ENCODE measurements around the gene CIB4. TPM values are rescaled to one million over a fixed set of nuclear protein-coding genes. Genes with fewer than 3 reads are reported as not detected.

Gene CIB4
- total RNA-seq, 4 donors from 2014 or later, result not detected

GRCh38 chr2:26542676-26543505 is 98.3 kb downstream of the CIB4 start:
- Histone ChIP-seq H3K27me3 (no peaks in the 10 kb centered on the region), H3K27ac (replicated peaks in 1 of 4) (no peak overlapping the region), H3K4me3 (no peak overlapping the region), H3K4me1 (no peaks in the 10 kb centered on the region), H3K9me3 (no peaks in the 10 kb centered on the region), H3K36me3 (no peaks in the 10 kb centered on the region)
- no peak for TF ChIP-seq POLR2AphosphoS5 (IDR thresholded peaks at IDR 0.05)
- TF ChIP-seq POLR2A (IDR thresholded peaks at IDR 0.05; ENCODE audit: low read depth), result no peak
- no peak for TF ChIP-seq CTCF (IDR thresholded peaks at IDR 0.05)
- TF ChIP-seq EP300 (IDR thresholded peaks at IDR 0.05), result no peak
- 80% methylated on average over 15 of the region's 15 CpGs for WGBS
- DNase-seq (ENCODE audit: extremely low spot score), result no peak
- intact Hi-C loops (cut with DNase I), result no loop called here

- no peaks in the 10 kb centered on the region for H3K27me3 ChIP-seq
- no peak overlapping the region for H3K4me3 ChIP-seq
- no peak overlapping the region for H3K27ac ChIP-seq (replicated peaks in 1 of 4)
- no peaks in the 10 kb centered on the region for H3K9me3 ChIP-seq
- no peak for DNase-seq (ENCODE audit: extremely low spot score)
- 79% methylated on average over 5 of the region's 5 CpGs for WGBS
- no peaks in the 10 kb centered on the region for H3K4me1 ChIP-seq
- intact Hi-C loops (cut with DNase I), result no loop called here
- no peaks in the 10 kb centered on the region for H3K36me3 ChIP-seq
- TF ChIP-seq POLR2A (IDR thresholded peaks at IDR 0.05; ENCODE audit: low read depth), result no peak
- no peak for TF ChIP-seq CTCF (IDR thresholded peaks at IDR 0.05)
- TF ChIP-seq EP300 (IDR thresholded peaks at IDR 0.05), result no peak
- no peak for TF ChIP-seq POLR2AphosphoS5 (IDR thresholded peaks at IDR 0.05)
These were observed 99.0 kb downstream of the CIB4 start for GRCh38 chr2:26542194-26542455.

- no peak overlapping the region for H3K27ac ChIP-seq (replicated peaks in 1 of 4)
- H3K27me3 ChIP-seq, result no peaks in the 10 kb centered on the region
- intact Hi-C loops (cut with DNase I), result no loop called here
- H3K9me3 ChIP-seq, result no peaks in the 10 kb centered on the region
- no peaks in the 10 kb centered on the region for H3K36me3 ChIP-seq
- WGBS, result 71% methylated on average over 6 of the region's 6 CpGs
- TF ChIP-seq EP300 (IDR thresholded peaks at IDR 0.05) (no peak), POLR2AphosphoS5 (IDR thresholded peaks at IDR 0.05) (no peak), POLR2A (IDR thresholded peaks at IDR 0.05; ENCODE audit: low read depth) (no peak), CTCF (IDR thresholded peaks at IDR 0.05) (no peak)
- DNase-seq (ENCODE audit: extremely low spot score), result no peak
- H3K4me1 ChIP-seq, result no peaks in the 10 kb centered on the region
- H3K4me3 ChIP-seq, result no peak overlapping the region
These were observed 99.6 kb downstream of the CIB4 start for GRCh38 chr2:26541401-26542193.

- H3K27ac ChIP-seq (replicated peaks in 1 of 4), result no peak overlapping the region
- no peak overlapping the region for H3K4me3 ChIP-seq
- DNase-seq (ENCODE audit: extremely low spot score), result no peak
- no peaks in the 10 kb centered on the region for H3K27me3 ChIP-seq
- TF ChIP-seq POLR2AphosphoS5 (IDR thresholded peaks at IDR 0.05), result no peak
- TF ChIP-seq EP300 (IDR thresholded peaks at IDR 0.05), result no peak
- no peak for TF ChIP-seq POLR2A (IDR thresholded peaks at IDR 0.05; ENCODE audit: low read depth)
- TF ChIP-seq CTCF (IDR thresholded peaks at IDR 0.05), result no peak
- intact Hi-C loops (cut with DNase I), result no loop called here
- H3K9me3 ChIP-seq, result no peaks in the 10 kb centered on the region
- H3K36me3 ChIP-seq, result no peaks in the 10 kb centered on the region
- H3K4me1 ChIP-seq, result no peaks in the 10 kb centered on the region
- whole genome bisulfite sequencing, result 45% methylated on average over 6 of the region's 6 CpGs
These were observed 100.2 kb downstream of the CIB4 start for GRCh38 chr2:26540961-26541360.
